HG03196 (cell line): Measurements from ENCODE around the gene WDTC1.

ENCODE experiments used
- ATAC-seq: cut with Tn5 transposase; IDR thresholded peaks from one replicate; pipeline ENCODE4 v1.9.1; 2021; ENCODE audit not compliant: unreplicated experiment

Gene WDTC1

DNA sequence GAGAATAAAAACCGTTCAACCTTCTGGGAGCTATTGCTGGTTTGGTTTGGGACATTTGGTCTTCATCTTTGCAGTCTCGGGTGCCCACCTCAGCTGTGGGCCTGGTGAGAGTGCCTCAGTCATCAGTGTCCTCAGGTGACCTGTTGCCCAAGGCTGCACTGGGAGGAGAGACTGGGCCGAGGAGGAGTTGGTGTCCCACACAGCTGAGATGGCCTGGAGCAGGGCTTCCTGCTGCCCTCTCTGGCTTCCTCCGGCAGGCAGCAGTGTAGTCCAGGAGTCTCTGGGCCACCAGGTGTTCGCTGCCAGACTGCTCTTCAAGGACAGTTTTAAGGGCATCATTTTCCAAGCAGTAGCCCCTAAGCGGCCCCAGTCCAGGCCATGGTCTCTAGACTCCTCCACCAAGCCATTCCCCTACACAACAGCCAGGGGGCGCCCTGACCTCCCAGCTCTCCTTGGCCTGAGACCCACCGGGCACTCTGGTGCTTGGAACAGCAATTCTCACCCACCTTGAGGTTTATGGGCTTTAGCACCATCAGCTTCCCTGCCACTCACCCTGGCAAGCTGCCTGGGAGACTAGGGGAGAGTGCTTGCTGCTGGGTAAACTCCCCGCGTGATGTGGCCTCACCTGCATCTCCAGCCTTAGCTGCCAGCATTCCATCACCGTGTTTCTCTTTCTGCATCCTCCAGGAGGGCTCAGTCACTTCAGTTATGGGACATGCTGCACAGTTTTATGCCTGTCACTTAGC lies 98.3 kb downstream of the WDTC1 start:
- ATAC-seq = no peak

DNA sequence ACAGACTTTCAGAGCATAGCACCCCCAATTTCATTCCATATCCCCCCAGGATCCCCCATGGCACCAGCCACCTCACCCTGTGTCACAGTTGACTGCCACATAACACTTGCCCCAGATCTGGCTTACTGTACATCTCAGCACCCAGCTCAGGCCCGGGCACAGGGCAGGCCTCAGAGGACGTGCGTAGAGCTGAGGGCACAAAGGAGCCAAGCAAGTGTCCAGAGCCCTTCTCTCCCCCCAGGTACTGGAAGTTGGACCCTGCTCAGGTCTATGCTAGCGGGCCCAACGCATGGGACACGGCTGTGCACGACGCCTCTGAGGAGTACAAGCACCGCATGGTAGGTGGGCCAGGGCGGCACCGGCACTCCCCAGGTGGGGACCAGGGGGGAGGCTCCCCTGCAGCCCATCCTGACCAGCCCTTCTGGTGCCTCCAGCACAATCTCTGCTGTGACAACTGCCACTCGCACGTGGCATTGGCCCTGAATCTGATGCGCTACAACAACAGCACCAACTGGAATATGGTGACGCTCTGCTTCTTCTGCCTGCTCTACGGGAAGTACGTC lies 99.4 kb downstream of the WDTC1 start:
- no peak for ATAC-seq

DNA sequence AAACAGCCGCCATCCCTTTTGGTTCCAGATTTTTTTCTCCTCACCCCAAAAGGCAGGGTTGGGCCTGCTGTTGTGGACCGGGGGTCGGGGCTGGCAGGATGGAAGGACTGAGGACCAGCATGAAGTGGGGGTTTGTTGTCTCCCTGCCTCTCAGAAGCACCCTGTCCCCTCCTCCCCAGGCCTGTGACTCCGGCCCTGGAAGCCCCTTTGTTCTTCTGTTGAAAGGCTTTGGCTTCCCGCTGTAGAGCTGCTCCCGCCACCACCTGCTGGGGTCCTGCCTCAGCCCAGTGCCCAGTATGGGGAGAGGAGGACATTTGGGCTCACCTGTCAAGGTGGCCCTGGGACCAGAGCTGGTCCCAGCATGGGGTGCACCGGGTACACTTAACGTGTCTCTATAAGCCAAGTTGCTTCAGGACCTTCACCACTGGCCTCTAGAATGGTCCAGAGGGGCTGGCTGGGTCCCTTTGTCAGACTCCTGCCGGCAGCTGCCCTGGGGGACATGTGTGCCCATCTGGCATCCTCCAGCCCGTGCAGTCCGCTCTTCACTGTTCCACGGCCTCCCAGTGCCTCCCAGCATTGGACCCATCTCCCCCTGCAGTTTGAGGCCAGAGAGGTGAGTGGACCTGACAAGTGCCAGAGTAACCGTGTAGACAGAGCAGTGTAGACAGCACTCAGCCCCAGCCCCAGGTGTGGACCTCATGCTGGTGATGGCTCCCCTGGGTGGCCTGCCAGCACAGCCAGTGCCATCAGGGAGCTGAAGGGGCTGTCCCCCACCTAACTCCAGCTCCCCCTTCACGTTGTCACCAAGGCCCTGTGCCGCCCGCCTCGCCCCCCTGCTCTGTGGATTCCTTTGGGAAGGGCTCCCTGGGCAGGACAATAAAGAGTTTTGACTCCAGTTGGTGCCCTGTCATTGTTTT lies 101.3 kb downstream of the WDTC1 start:
- ATAC-seq = no peak

DNA sequence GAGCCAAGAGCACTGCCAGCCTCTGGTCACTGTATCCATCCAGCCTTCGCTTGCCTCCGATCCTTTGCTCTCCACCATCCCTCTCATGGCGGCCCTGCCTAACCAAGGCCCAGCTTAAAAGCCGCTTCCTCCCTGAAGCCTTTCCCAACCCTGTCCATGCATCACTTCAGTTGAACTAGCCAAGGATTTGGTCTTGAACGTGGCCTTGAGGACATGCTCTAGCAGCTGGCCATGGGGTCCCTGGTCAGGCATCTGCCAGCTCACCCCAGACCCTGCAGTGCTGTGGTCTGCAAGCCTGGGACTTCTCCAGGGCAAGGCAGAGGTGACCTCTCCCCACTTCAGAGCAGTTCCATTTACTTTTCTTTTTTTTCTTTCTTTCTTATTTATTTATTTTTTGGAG lies 102.3 kb downstream of the WDTC1 start:
- ATAC-seq = no peak

DNA sequence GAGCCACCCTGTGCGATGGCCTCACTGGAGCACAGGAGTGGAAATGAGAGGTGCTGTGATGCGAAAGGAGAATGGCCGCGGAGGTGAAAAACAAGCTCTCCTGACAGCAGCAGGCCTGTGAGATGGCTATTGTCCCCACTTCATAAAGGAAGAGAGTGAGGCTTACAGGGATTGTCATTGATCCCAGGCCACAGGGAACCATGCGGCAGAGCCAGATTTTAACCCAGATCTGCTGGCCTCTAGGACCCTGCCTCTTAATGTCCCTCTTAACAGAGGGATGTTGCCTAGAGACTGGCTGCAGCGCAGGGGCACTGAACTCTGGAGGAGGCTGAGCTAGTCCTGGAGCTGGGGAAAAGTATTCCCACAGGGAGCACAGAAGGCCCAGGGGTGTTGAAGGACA lies 104.3 kb downstream of the WDTC1 start:
- no peak for ATAC-seq

DNA sequence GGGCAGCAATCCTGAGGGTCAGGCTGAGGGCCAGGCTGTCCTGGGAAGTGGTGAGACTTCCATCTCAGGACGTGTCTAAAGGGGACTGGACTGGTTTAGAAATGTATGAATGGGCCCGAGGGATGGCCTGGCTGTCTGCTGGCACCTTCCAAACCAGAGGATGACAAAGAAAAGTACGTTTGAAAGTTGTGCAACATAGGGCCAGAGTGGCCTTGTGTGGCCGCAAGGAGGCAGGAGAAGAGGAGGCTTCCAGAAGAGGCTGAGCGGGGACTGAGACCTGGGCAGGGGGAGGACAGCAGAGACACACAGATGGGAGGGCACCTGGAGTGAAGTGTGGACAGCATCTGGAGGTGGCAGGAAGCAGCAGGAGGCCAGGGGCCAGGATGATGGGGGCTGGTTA lies 104.8 kb downstream of the WDTC1 start:
- no peak for ATAC-seq

DNA sequence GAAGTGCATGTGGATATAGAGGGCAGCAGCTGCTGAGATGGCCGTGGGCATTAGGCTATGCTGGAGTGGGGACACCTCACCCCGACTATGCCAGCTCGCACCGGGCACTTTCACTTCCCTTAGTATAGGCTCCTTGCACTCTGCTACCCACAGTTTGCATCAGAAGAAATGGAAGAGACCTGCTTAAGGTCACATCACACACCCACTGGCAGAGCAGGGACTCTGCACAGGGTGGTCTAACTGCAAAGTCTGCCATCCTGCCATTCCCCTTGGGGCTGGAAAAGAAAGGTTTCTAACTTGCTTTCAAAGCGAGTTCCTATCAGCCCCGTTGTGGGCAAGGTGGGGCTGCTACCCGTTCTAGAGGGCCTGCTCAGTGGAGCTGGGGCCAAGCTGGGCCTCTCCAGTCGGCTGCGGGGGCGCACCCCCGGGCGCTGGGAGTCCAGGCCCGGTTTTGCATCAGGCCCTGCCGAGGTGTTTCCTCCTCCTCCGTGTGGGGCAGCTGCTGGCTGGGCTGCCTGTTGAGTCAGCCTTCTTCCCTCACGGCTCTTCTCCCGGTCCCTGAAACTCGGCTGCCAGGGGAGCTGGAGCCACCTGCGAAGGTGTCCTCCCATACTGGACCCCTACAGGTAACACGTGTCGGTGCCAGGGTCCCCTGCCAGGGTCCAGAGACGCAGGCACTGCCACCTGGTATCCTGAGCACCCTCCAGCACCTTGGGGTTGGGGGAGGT lies 107.3 kb downstream of the WDTC1 start, which contains the start of gene SYTL1:
Gene SYTL1, plus strand, starts transcription at position 498 of the 728 bp plus-strand sequence. CDS start 3,313 bp downstream, outside the sequence.
- peak; percentile 54 for ATAC-seq

DNA sequence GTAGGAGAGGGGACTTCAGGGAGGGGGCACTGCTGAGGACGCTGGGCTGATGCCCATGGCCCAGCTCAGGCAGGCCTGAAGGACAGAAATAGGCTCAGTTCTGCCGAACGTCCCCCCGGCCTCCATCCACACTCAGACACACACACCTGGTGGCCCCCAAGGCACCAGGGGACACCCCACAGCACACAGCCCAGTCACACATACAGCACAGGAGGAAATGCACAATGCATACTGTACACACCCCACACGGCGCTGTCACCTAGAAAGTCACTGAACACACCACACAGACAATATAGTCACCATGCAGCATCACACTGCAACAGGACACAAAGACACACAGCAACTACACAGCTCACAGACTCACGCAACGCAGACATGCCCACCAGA lies 108.0 kb downstream of the WDTC1 start:
- no peak for ATAC-seq

DNA sequence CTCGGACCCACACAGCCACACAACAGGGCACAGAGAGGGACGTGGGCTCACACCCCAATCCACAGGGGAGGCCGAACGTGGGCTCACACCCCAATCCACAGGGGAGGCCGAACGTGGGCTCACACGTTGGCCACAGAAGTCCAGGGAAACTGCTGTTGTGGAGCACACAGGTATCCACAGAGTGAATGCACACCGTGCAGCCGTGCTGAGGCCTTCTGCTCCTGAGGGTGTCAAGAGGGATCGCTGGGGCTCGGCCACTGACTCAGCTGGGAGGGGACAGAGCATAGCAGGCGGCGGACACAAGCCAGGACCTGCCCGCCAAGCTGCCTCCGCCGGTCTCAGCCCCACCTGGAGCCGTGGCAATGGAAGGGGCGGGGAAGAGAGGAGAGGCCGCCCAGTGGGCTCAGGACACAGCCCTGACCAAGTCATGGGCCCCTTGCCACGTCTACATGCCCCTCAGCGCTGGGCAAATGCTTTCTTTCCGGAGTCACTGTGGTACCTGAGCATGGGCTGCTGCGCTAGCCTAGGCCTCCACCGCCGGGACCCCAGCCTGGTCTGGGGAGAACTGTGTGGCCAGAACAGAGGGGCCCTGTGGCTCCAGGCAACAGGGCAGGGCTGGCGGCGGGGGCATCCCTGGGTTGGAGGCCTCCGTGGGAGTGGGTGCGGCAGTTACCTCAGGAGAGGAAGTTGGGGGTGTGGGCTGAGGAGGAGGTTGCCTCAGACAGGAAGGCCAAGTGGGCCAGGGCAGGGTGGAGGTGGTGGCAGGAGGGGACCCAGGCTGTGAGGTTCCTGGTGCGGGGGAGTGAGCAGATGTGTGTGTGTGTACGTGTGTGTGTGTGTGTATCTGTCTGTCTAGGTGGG lies 108.6 kb downstream of the WDTC1 start:
- ATAC-seq = peak; percentile 34

DNA sequence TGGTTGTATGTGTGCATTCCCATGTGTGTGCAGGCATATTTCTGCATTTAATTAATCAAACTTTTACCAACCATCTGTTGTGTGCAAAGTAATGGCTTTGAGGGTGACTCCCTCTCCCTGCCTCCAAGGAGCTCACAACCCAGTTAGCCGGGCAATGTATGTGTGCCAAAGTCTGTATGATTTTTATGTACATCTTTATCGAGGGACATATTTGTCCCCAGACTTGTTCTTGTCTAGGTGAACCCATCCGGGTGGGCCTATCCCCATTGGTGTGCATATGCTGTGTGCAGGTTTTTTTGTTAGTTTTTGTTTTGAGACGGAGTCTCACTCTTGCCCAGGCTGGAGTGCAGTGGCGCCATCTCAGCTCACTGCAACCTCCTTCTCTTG lies 109.2 kb downstream of the WDTC1 start:
- ATAC-seq = no peak

DNA sequence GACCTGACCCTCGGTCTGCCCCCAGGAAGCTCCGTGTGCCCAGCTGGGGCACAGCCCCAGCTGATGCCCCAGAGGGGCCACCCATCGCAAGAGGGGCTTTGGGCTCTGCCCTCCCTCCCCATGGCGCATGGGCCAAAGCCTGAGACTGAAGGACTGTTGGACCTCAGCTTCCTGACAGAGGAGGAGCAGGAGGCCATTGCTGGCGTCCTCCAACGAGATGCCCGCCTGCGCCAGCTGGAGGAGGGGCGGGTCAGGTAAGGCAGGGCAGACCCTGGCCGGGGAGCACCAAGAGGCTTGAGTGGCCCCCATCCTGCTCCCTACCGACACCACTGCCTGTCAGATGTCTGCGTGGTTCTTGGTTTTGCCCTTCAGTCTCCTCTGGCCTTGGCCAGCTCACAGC lies 110.8 kb downstream of the WDTC1 start:
- ATAC-seq = no peak

DNA sequence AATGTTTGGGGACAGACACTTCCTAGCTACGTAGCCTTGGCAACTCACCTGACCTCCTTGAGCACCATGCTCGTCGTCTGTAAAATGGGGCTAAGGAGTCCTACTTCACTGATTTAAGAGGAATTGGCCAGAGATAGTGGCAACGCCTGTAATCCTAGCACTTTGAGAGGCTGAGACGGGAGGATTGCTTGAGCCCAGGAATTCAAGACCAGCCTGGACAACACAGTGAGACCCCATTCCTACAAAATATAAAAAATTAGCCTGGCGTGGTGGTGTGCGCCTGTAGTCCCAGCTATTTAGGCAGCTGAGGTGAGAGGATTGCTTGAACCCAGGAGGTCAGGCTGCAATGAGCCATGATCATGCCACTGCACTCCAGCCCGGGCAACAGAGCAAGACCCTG lies 111.9 kb downstream of the WDTC1 start:
- no peak for ATAC-seq

DNA sequence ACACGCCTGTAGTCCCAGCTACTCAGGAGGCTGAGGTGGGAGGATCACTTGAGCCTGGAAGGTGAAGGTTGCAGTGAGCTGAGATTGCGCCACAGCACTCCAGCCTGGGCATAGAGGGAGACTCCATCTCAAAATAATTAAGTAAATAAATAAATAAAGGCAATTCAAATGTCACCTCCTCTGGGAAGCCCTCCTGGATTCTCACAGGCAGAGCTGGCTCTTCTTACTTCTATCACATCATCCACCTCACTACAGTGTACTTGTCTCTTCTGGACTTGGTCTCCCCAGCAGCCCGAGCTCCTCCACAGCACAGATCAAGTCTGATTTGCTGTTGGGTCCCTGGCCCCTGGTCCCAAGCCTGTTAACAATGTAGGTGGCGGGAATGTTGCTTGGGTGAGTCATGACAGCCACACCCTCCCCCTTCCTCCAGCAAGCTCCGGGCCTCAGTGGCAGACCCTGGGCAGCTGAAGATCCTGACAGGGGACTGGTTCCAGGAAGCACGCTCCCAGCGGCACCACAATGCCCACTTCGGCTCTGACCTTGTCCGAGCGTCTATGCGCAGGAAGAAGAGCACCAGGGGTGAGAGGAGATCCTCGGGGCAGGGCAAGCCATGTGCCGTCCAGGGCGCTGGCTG lies 112.7 kb downstream of the WDTC1 start:
- no peak for ATAC-seq

DNA sequence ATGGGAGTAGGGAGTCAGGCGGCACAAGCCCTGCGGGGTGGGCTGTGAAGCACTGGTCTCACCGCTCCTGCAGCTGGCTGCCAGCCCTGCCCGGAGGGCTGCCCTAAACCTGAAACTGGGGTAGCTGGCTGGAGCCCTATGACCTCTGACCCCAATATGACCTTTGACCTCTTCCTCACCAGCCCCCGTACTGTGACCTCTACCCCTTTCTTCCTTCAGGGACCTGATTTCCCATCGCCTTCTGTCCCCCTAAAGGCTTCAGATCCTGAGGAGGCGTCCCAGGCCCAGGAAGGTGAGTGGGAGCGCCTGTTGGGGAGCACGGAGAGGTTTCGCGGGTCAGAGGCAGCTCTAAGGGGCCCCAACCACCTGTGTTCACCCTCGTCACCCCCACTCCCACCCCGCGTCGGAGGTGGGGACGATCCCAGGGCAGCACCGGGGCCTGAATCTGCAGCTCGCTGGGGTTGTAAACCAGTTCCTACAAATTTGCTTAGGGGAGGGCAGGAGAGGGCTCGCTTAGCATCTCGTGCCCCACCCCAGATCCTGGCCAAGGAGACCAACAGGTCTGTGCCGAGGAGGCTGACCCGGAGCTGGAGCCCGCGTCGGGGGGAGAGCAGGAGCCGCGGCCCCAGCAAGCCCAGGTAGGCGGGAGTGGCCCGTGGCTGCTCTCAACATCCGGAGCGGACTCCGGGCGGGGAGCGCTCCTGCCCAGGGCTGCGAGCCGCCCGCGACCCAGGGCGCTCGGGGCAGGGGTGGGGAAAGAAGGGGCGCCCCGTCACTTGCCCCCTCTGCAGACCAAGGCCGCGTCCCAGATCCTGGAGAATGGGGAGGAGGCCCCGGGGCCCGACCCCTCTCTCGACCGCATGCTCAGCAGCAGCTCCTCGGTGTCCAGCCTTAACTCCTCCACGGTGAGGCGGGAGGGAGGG lies 114.7 kb downstream of the WDTC1 start:
- no peak for ATAC-seq

DNA sequence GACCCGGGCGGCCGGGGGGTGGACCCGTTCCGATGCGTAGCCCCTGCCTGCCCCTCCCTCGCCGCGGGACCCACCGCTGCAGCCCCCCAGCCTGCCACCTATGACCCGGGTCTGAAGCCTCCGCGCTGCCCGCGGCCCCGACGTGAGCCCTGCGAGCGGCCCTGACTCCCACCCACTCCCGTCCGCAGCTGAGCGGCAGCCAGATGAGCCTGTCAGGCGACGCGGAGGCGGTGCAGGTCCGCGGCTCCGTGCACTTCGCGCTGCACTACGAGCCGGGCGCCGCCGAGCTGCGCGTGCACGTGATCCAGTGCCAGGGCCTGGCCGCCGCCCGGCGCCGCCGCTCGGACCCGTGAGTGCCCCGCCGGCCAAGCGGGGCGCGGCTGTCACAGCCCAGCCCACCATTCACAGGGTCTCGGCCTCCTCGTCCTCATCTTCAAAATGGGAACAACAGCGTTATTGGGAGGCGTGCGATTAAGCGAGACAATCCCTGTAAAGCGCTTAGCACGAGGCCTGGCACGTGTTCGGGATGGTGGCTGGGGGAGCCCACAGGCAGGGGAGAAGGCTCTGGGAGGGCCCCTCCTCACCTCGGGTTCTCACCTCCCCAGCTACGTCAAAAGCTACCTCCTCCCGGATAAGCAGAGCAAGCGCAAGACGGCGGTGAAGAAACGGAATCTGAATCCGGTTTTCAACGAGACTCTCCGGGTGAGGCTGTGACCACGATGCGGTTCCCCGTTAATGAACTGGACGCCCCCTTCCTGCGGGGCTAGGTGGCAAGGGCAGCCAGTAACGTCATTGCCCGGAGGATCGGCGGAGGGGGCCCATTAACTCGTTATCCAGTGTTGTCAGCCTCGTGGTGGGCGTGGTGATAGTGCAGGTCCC lies 115.6 kb downstream of the WDTC1 start:
- ATAC-seq = no peak

DNA sequence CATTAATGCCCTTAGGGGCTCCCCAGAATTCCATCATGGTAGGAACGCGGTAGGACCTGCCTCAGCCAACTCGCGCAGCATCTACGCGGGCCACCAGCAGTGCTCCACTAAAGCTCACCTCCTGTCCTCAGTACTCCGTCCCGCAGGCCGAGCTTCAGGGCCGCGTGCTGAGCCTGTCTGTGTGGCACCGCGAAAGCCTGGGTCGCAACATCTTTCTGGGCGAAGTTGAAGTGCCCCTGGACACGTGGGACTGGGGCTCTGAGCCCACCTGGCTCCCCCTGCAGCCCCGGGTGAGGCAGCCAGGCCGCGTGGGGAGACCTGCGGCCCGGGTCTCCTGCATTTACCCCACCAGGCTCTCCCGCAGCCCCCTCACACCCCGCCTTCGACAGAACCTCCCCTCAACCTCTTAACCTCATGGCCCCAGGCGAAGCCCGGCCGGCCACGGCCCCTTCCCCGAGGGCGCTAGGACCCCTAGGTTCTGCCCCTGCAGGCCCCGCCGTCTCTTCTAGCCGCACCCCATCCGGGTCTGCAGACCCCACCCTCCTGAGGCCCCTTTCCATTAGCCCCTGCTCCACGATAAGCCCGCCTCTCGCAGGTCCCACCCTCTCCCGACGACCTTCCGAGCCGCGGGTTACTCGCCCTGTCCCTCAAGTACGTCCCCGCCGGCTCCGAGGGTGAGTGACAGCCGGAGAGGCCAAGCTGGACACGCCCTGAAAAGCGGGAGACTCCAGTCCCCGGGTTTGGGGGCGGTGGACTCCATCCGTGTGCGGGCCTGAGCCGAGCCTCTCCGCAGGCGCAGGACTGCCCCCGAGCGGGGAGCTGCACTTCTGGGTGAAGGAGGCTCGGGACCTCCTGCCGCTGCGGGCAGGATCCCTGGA lies 116.5 kb downstream of the WDTC1 start:
- ATAC-seq = no peak
